Mononuclear cell (primary cell): ENCODE data around the gene DHCR7. TPM values are rescaled to one million over a fixed set of nuclear protein-coding genes. Genes with fewer than 3 reads are reported as not detected.

Source experiments
- H3K27me3 ChIP-seq: 2 replicates; pipeline ENCODE4 v1.6.0; 2011; ENCODE audit warnings: low read length, control low read depth; ENCODE audit not compliant: insufficient read depth
- H3K4me1 ChIP-seq: 2 replicates; pipeline ENCODE4 v1.5.1; 2011; ENCODE audit warnings: mild to moderate bottlenecking, low read length, control low read depth; ENCODE audit not compliant: insufficient read depth
- H3K4me3 ChIP-seq: 2 replicates; pipeline ENCODE4 v1.5.1; 2011; ENCODE audit warnings: mild to moderate bottlenecking, low read length, moderate library complexity
- H3K9me3 ChIP-seq: 2 replicates; pipeline ENCODE4 v1.5.1; 2011; ENCODE audit warnings: low read depth, mild to moderate bottlenecking, control low read depth, low read length
- total RNA-seq: library from RNA; depleted of rRNA; stranded (reverse); fragments of >200 nt; gene quantifications from one replicate; pipeline ENCODE4 v1.2.3, GENCODE V29; 2012

Gene DHCR7
- total RNA-seq, 1 donor: 5.4 TPM

DNA sequence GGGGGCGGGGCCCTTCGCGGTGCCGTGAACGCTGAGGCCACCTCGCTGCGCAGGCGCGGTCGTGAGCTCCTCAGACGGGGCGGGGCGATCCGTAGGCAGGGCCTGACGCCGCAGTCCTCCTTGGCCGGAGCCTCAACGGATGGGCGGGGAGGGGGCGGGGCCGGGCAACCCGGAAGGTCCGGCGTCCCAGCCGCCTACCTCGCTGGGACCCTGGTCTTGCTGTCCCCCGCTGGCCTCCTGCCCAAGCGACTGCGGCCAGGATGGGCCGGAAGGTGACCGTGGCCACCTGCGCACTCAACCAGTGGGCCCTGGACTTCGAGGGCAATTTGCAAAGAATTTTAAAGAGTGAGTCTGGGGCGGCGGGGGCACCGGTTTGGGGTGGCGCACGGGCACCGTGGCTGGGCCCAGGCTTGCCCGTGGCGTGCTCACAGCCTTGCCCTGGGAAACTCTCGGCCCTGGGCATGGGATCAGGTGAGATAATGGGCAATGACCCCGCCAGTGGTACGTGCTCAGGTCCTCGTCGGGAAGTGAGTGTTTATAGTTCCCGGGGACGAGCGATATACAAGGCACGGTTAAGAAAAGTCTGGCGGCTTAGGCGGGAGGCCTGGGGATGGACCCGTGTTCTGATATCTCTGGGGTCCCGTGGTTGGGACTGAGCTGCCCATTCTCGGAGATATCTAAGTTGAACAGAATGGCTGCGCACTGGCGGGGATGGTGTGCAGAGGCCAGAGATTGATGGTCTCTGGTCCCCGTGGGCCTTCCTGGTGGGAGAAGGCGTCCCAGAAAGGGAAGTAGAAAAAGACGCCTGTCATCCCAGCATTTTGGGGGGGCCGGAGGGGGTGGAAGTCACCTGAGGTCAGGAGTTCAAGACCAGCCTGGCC, 5.1 kb upstream of the DHCR7 start, which contains the start of gene NADSYN1:
Gene NADSYN1, plus strand, starts transcription at position 167 of the 881 bp plus-strand sequence. Its CDS starts 94 bp downstream, at position 261.
- H3K27me3 ChIP-seq: no peaks in the 10 kb centered on the region
- H3K4me3 ChIP-seq: peak within 1 kb of the TSS; percentile 90
- H3K9me3 ChIP-seq: no peaks in the 10 kb centered on the region
- peaks cover 44% of the 10 kb centered on the region for H3K4me1 ChIP-seq

DNA sequence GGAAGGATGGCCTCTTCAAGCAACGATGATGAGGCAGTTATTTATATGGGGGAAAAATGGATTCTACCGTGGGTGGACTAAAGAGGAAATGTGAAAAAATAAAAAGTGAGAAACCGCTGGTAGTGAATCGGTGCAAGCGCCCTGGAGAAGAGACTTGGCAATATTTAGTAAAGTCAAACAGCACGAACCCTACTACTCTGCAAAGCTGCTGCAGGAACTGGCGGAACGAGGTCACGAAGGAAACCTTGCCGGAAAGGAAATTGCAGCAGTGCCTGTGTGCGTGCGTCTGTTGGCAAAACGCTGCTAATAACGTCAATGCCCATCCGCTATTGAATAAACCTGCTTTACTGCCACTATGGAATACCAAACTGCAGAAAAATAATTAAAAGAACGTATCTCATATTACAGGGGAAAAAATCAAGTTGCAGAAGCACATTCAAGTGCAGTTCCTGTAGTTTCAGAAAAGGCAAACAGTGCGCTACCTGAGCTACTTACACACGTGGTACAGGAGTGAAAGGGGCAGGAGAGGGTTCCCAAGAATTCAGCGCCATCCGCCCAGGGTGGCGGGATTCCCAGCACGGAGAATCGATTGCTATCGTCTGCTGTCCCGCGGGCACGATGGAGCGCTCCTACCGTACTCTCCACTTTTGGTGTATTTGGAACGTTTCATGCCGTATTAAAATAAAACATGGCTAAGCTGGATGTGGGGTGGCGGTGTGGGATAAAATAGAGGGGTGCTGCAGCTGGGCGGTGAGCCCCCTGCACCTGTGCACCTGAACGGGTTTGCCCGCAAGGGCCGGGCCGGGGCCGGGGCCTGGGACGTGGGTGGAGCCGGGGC, 4.2 kb upstream of the DHCR7 start:
- H3K27me3 ChIP-seq: no peaks in the 10 kb centered on the region
- H3K4me1 ChIP-seq: peaks cover 49% of the 10 kb centered on the region
- no peaks in the 10 kb centered on the region for H3K9me3 ChIP-seq
- H3K4me3 ChIP-seq: peak overlapping the region; percentile 90

DNA sequence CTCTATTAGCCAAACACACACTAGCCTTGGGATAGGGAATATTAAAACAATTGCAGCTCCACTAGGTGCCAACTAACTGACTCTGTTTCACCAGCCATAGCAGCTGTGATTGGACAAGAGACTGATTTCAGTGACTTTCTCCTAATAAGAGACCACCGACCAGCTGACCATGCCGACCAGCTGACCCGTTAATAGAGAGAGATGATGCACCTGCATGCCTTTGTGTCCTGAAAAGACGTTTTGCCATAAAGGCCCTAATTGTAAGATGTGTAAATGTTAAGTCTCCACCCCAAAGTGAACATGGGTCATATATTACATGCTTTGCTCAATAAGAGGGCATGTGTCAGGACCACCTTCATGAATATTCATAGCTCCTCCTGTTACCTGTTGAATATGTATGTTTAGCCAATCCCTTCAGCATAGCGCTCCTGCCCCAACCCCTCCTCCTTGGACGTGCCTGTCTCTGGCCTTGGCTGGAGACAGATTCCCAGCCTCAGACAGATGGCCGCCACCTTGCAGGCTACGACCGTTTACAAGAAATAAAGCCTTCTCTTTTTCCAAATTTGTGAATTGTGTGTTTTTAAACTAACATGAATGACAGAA, 3.5 kb upstream of the DHCR7 start:
- H3K9me3 ChIP-seq: no peaks in the 10 kb centered on the region
- no peaks in the 10 kb centered on the region for H3K27me3 ChIP-seq
- H3K4me3 ChIP-seq: peak overlapping the region; percentile 90
- peaks cover 55% of the 10 kb centered on the region for H3K4me1 ChIP-seq

DNA sequence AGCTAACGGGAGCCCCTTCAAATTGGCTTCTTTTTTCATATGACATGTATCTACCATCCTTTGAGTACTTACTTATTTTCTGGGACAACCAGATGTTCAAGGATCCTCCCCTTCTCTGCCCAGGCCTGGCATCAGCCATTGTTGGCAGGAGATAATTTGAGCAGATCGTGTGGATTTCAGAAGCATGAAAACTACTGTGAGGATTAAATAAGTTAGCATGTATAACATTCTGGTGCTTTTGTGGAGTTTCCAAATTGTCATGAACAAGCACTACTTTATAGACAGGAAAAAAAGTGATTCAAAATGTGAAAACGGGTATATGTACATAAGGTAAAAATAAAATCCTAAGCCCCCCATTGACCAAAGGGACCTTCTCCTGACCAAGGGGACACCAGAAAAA, 2.7 kb upstream of the DHCR7 start:
- peaks cover 4% of the 10 kb centered on the region for H3K9me3 ChIP-seq
- H3K27me3 ChIP-seq: no peaks in the 10 kb centered on the region
- peaks cover 55% of the 10 kb centered on the region for H3K4me1 ChIP-seq
- no peak overlapping the region for H3K4me3 ChIP-seq

DNA sequence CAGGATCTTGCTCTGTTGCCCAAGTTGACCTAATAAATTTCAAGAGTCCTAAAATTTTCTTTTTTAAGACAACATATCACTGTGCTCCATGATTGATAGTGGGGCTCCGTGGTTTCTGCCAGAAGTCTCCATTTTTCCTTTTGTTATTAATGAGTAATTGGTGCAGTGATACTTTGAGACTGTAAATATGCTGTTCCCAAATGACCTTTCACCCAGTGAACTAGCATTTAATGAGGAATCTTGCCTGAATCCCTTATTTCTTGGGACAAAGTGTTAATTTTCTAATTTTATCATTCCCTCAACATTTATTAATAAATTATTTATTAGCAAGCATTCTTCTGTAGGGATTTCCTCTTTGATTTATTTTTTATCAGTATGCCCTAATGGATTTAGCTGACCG, 2.3 kb upstream of the DHCR7 start:
- peaks cover 55% of the 10 kb centered on the region for H3K4me1 ChIP-seq
- peaks cover 8% of the 10 kb centered on the region for H3K9me3 ChIP-seq
- H3K27me3 ChIP-seq: no peaks in the 10 kb centered on the region
- H3K4me3 ChIP-seq: no peak overlapping the region

DNA sequence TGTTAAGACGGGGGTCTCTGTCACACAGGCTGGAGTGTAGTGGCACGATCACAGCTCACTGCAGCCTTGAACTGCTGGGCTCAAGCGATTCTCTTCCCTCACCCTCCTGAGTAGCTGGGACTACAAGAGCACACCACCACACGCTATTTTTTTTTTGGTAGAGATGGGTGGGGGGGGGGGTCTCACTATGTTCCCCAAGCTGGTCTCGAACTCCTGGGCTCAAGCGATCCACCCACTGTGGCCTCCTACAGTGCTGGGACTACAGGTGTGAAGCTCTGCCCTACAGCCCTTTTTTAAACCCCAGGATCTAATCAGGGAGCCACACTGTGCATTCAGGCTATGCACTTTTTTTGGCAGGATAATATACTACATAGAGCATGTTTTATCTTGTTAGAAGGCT, 1.4 kb upstream of the DHCR7 start:
- peaks cover 8% of the 10 kb centered on the region for H3K9me3 ChIP-seq
- peak overlapping the region; percentile 92 for H3K4me3 ChIP-seq
- H3K27me3 ChIP-seq: no peaks in the 10 kb centered on the region
- peaks cover 50% of the 10 kb centered on the region for H3K4me1 ChIP-seq

DNA sequence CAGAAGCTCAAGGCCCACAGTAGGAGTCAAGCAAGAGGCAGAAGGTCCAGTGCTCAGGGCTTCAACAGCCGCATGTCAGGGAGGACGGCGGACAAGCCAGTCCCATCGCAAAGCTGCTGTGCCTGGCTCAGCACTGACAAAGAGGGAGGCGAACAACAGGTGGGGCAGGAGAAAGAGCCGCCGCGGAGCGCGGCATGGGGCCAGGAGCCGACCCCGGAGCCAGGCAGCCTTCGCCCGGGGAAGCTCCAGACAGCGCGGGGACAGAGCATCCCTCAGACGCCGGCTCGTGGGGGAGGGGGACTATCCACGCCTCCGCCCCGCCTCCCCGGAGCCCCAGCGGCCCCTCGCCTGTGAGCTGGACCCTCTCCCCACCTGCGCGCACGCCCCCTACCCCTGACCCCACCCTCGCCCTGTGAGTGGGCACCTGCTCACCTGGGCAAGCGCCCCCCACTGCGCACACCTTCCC, 369 bp downstream of the DHCR7 start:
- peaks cover 8% of the 10 kb centered on the region for H3K9me3 ChIP-seq
- H3K27me3 ChIP-seq: no peaks in the 10 kb centered on the region
- peaks cover 37% of the 10 kb centered on the region for H3K4me1 ChIP-seq
- peak overlapping the region; percentile 92 for H3K4me3 ChIP-seq

DNA sequence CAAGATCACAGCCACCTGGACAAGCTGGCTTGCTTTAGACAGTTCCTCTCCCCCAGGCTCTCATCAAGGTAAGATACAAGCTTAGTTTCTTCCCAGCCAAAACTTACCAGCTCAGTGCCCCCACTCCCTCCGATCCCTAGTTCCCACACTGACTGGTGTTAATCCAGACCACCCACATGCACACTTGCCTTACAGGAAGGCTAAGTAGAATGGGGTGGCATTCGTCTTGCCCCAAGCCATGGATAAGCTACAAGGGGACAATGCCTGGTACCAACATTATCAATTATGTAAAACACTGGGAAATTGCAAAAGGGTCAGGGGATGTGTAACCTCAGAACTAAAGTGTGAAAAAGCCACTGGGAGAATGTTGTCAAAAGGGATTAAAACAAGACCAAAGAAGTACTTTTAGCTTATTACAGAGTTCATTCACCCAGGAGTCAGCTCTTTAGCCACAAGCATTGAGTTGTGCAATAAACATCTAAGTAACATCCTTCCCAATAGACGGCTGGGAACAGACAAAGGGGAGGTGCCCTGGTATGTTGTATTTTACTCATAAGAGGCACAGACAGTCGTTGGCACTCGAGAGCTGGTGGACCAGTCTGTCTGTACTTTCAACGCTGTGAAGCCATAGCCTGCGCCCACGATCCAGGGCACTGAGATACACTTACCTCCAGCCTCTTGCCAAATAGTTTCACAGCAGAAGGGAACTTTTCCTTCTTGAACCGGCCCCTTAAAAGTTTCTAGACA, 1.1 kb downstream of the DHCR7 start:
- H3K4me1 ChIP-seq: peaks cover 32% of the 10 kb centered on the region
- H3K4me3 ChIP-seq: no peak overlapping the region
- H3K9me3 ChIP-seq: peaks cover 8% of the 10 kb centered on the region
- H3K27me3 ChIP-seq: no peaks in the 10 kb centered on the region

DNA sequence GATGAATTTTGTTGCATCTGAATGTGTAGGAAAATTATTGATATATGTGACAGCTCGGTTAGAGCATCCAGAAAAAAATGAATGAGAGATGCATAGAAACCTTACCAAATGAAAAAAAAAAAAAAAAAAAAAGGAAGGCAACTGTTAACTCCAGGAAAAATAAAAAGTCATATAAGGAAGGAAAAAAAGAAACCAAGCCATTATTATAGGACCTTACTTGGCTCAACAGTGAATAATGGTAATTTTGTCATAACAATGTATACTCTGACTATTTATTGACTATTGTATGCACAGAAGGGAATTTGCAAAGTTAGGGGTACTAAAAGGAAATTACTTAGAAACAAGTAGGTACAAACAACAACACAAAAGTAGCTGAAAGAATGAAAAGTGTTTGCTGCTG, 2.0 kb downstream of the DHCR7 start:
- H3K27me3 ChIP-seq: no peaks in the 10 kb centered on the region
- peaks cover 8% of the 10 kb centered on the region for H3K9me3 ChIP-seq
- peaks cover 22% of the 10 kb centered on the region for H3K4me1 ChIP-seq
- no peak overlapping the region for H3K4me3 ChIP-seq

DNA sequence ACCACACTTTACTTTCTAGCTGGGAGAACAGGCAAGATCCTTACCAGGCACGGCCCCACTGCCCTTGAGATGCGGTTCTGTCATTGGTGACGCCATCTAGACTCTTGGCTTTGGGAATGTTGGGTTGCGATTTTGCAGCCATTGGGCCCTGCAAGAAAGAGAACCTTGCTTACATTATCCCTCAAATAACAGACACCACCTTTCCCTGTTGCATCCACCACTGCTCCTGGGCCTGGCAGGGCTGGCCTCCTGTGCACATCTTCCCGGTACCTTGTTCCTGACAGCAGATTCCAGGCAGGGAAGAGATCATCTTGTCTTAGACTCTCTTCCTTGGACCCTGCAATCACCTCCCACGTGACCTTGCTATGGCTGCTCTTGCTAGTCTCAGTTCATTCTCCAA, 3.4 kb downstream of the DHCR7 start:
- no peaks in the 10 kb centered on the region for H3K27me3 ChIP-seq
- H3K4me1 ChIP-seq: peaks cover 22% of the 10 kb centered on the region
- peaks cover 8% of the 10 kb centered on the region for H3K9me3 ChIP-seq
- no peak overlapping the region for H3K4me3 ChIP-seq

DNA sequence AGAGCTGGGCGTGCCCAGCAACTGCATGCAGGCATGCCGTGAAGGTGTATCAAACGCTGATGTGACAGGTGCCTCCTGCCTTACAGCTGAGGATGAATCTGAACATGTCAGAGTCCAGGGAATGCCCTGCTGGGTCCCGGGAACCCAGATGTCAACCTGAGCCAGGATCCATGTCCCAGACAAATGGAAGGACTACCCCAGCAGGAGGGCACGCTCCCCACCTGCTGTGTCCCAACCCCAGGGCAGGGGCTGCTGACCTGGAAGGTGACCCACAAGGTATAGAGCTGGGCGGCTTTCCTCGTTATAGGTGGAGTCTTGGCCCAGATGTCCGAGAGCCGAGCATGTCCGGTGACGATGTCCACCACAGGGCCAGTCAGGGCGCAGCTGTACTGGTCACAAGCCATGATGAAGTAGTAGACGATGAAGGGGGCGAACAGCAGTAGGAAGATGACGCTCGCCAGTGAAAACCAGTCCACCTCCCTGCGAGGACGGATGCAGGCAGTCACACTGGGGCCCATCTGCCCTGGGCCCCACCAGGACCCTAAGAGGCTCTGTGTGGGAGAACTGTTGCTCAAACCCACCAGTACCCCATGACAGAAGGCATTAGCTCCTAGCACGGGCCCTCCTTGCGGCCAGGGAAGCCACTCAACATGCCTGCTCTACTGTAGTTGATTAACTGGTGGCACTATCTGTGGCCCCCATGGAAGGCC, 4.3 kb downstream of the DHCR7 start:
- Histone ChIP-seq H3K4me1 (peaks cover 16% of the 10 kb centered on the region), H3K27me3 (no peaks in the 10 kb centered on the region), H3K9me3 (peaks cover 8% of the 10 kb centered on the region), H3K4me3 (no peak overlapping the region)

DNA sequence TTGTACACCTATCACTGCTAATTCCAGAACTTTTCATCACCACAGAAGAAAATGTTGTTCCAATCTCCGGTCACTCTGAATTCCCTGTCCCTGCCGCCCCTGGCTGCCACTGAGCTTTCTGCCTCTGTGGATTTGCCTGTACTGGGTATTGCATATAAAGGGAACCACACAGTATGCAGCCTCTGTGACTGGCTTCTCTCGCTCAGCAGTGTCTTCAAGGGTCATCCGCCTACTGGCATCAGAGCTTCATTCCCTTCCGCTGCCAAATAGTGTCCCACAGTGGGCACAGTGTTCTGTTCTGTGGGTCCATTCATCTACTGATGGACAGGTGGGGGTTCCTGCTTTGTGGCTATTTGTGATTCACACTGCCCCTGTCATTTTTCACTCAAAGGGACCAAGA, 5.3 kb downstream of the DHCR7 start:
- Histone ChIP-seq H3K4me3 (no peak overlapping the region), H3K27me3 (no peaks in the 10 kb centered on the region), H3K4me1 (peaks cover 11% of the 10 kb centered on the region), H3K9me3 (peaks cover 8% of the 10 kb centered on the region)

DNA sequence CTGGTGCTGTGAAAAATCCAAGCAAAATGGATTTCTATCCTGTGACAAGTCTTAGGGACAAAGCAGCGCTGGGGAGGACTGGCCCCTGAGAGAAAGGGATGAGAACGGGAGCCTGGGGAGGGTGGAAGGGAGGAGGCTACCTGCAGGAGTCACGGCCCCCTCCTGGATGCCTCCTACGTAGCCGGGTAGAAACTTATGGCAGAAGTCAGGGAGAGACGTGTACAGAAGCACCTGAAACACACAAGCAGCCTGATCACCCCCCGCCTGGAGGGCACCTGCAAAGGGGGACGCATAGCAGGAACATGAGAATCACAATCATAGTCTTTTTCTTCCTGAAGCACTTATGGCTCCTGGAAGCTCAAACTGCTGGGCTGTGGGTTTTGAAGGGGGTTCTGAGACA, 6.1 kb downstream of the DHCR7 start:
- peaks cover 8% of the 10 kb centered on the region for H3K9me3 ChIP-seq
- no peaks in the 10 kb centered on the region for H3K27me3 ChIP-seq
- H3K4me1 ChIP-seq: peaks cover 3% of the 10 kb centered on the region
- no peak overlapping the region for H3K4me3 ChIP-seq

DNA sequence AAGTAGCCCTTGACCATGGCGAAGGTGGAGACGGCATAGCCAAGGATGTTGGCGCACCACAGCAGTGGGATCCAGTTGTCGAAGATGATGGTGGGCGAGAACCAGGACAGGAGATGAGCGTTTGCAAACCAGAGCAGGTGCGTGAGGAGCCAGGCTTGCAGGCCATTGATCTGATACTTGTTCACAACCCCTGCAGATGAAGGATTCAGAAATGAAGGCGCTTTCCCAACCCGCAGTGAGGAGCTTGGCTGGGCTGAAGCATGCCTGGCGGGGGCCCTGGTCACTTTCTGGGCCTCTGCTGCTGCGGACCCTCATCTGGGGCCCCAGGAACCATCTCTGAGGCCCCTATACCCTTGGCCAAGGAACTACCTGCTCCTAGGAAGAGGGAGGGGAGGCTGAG, 6.9 kb downstream of the DHCR7 start:
- peaks cover 6% of the 10 kb centered on the region for H3K9me3 ChIP-seq
- H3K27me3 ChIP-seq: no peaks in the 10 kb centered on the region
- H3K4me1 ChIP-seq: no peaks in the 10 kb centered on the region
- no peak overlapping the region for H3K4me3 ChIP-seq
